ENCODE data around the gene CDH2.
A peak's percentile ranks its signal among the peaks of the same experiment; 100 is the strongest.
"Not testable (repeated sequence)": the region's sequence is repeated elsewhere in the genome, so short reads cannot be mapped to it uniquely, and the experiment has no call there.

Gene CDH2

DNA sequence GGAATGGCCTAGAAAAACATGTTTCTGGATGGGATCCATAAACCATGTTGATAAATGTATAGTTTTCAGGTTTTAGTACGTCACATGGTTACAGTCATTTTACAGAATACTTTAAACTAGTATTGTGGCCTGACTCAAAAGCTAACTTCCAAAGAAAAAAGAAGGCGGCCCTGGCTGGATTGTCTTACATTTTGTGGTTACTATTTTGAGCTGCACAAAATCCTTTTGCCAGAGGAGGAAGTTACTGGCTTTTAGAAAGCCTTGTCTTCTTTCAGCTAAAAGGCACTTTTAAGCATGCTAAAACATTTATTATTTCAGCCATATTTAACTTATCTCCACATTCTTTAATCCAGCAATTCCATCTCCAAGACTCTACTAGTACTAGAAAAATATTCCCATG is 227.9 kb downstream of the CDH2 start:
- no peak for DNase-seq (ENCODE audit: low read depth)
- no peak for TF ChIP-seq CTCF (conservative IDR thresholded peaks at IDR 0.05; ENCODE audit: low read depth, low read length)
- H3K4me3 ChIP-seq (ENCODE audit: low read length) = no peak overlapping the region

DNA sequence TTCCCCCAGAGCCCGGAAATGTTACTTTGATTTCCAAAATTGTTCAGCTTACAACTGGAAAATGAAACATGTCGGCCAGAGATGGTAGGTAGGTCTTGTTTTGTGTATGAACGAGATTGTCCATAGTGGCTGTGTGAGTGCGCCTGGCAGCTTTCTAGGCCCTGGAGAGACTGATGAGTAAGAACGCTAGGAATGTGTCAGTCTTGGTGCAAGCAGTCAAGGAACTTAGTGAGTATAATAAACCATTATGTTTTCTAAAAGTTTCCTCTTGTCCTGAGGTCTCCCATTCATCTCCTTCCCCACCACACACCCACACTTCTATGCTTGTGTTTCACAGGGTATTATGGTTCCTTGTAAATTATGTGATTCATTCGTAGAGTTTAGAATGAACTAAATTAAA is 234.2 kb downstream of the CDH2 start:
- DNase-seq (ENCODE audit: low read depth) = no peak
- TF ChIP-seq CTCF (conservative IDR thresholded peaks at IDR 0.05; ENCODE audit: low read depth, low read length) = no peak
- no peak overlapping the region for H3K4me3 ChIP-seq (ENCODE audit: low read length)

DNA sequence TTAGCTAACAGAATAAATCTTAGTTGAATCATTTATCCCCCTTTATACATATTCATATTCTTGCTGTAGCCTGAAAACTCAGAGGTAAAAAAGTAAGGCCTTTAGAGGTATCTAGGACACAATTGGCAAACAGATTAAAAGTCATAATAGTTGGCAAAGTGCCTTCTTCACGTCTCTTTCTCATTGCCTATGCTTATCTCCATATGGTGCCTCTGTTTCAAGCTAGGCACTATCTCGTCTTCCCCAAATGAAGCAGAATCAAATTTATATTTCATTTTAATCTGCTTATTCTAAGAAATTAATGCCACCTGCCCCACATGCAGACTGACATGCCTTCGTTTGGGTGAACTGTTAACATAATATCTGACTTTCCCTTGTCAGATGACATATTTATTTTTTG is 245.4 kb downstream of the CDH2 start:
- TF ChIP-seq CTCF (conservative IDR thresholded peaks at IDR 0.05; ENCODE audit: low read depth, low read length) = no peak
- no peak for DNase-seq (ENCODE audit: low read depth)
- H3K4me3 ChIP-seq (ENCODE audit: low read length) = no peak overlapping the region

DNA sequence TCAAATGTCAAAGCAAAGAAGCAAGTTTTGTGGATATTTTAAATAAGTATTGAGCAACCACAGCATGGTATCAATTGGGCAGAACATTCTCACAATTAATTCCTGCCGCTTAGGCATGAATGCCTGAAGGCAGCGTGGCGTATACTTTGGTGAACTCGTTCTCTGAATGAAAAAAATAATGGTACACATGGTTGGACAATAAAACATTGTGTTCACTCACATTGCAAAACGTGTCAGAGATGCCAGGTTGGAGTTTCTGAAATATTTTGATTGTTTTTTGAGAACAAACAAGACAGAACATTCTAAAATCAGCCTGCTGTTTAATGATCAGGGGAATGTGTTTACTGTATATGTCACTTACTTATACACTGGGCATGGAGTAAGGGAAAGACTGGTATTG is 254.2 kb downstream of the CDH2 start:
- H3K4me3 ChIP-seq (ENCODE audit: low read length) = no peak overlapping the region
- TF ChIP-seq CTCF (conservative IDR thresholded peaks at IDR 0.05; ENCODE audit: low read depth, low read length) = no peak
- peak; percentile 39 for DNase-seq (ENCODE audit: low read depth)

DNA sequence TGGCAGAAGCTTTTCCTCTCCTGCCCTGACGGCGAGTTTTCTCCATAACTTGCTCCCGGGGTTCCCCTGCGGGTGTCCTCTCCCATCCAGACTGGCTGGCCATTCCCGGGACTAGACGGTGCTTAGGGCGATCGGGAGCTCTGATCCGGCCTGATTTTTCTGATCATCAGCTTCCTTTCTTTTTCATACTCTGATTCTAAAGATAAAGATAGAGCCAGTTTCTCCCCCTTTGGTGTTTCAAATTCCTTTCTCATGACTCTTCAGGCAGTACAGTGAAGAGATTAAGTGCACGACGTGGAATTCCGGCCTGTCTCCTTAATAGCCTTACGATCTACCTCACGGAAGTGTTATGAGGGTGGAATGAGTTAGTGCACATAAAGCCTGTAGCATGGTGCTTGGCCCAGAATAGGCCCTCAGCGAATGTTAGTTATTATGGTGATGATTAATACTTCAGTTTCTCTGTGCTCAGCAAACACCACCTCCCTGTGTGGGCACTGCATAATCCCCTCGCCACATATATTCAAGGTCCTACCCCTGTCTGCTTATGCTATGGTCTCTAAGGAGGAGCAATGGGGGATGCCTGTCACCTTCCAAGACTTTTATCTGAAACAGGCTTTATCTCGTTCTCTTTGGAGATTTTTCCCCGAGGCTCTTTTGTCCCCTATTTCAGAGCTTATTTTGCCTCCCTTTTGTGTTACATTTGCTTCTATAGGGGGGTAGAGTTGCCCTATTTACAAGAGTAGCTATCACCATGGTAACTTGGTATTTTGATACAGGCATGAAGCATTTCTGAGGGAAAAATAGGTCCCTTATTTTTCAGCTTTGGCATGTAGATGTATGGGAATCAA is 254.8 kb downstream of the CDH2 start:
- H3K4me3 ChIP-seq (ENCODE audit: low read length) = peak overlapping the region; percentile 48
- TF ChIP-seq CTCF (conservative IDR thresholded peaks at IDR 0.05; ENCODE audit: low read depth, low read length) = no peak
- peak; percentile 100 for DNase-seq (ENCODE audit: low read depth)

GRCh38 chr18:27921392-27921791 is 255.5 kb downstream of the CDH2 start:
- no peak for TF ChIP-seq CTCF (conservative IDR thresholded peaks at IDR 0.05; ENCODE audit: low read depth, low read length)
- peak overlapping the region; percentile 48 for H3K4me3 ChIP-seq (ENCODE audit: low read length)

DNA sequence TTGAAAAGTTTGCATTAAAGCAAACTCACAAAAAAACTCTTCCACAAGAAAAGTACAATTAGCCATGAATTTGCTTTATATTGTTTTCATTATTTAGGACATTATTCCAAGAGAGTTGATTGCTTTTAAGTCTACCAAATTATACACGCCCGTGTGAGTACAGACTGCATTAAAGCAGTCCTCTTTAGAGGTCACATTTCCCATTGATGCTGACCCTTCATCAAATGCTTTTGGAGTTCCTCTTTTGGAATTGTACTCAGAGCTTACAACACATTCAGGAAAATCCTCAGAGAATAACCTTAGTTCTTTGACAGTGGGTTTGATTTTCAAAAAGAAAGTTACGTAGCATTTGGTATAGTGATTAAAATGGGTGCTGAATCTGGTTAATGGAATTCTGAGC is 256.1 kb downstream of the CDH2 start:
- TF ChIP-seq CTCF (conservative IDR thresholded peaks at IDR 0.05; ENCODE audit: low read depth, low read length) = no peak
- no peak overlapping the region for H3K4me3 ChIP-seq (ENCODE audit: low read length)
- DNase-seq (ENCODE audit: low read depth) = no peak

More at GRCh38 chr18:27921392-27921791, 255.5 kb downstream of the CDH2 start:
- no peak for DNase-seq (ENCODE audit: low read depth)

DNA sequence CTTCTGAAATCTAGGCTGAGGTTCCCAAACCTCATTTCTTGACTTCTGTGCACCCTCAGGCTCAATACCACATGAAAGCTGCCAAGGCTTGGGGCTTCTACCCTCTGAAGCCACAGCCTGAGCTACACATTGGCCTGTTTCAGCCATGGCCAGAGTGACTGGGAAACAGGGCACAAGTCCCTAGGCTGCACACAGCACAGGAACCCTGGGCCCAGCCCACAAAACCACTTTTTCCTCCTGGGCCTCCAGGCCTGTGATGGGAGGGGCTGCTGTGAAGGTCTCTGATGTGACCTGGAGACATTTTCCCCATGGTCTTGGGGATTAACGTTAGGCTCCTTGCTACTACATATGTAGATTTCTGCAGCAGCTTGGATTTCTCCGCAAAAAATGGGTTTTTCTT is 270.7 kb downstream of the CDH2 start:
- H3K4me3 ChIP-seq (ENCODE audit: low read length); DNase-seq (ENCODE audit: low read depth): not testable (repeated sequence)
